ENCODE data around the gene B4GALT6.

Gene B4GALT6

GRCh38 chr18:31598021-31598805 is 86.2 kb downstream of the B4GALT6 start:
- in situ Hi-C loops (cut with MboI; ENCODE audit: low sequenced_read_pairs), result no loop called here

- in situ Hi-C loops (cut with MboI; ENCODE audit: low sequenced_read_pairs), result no loop called here
These were observed 88.1 kb downstream of the B4GALT6 start for GRCh38 chr18:31596081-31596872.

DNA sequence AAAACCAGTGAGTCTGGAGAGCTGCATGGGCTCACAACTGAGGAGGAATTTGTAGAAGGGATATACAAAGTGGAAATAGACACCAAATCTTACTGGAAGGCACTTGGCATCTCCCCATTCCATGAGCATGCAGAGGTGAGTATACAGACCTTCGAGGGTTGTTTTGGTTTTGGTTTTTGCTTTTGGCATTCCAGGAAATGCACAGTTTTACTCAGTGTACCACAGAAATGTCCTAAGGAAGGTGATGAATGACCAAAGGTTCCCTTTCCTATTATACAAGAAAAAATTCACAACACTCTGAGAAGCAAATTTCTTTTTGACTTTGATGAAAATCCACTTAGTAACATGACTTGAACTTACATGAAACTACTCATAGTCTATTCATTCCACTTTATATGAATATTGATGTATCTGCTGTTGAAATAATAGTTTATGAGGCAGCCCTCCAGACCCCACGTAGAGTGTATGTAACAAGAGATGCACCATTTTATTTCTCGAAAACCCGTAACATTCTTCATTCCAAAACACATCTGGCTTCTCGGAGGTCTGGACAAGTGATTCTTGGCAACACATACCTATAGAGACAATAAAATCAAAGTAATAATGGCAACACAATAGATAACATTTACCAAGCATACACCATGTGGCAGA is 89.1 kb downstream of the B4GALT6 start:
- in situ Hi-C loops (cut with MboI; ENCODE audit: low sequenced_read_pairs), result no loop called here

GRCh38 chr18:31592506-31593157 is 91.7 kb downstream of the B4GALT6 start:
- in situ Hi-C loops (cut with MboI; ENCODE audit: low sequenced_read_pairs), result no loop called here

DNA sequence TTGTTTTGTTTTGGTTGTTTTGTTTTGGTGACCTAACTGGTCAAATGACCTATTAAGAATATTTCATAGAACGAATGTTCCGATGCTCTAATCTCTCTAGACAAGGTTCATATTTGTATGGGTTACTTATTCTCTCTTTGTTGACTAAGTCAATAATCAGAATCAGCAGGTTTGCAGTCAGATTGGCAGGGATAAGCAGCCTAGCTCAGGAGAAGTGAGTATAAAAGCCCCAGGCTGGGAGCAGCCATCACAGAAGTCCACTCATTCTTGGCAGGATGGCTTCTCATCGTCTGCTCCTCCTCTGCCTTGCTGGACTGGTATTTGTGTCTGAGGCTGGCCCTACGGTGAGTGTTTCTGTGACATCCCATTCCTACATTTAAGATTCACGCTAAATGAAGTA is 92.8 kb downstream of the B4GALT6 start, which contains the start of gene TTR:
TSS of gene TTR (plus strand) at position 250 of the 400 bp plus-strand sequence. CDS start at position 276, 26 bp downstream.
- in situ Hi-C loops (cut with MboI; ENCODE audit: low sequenced_read_pairs), result no loop called here

DNA sequence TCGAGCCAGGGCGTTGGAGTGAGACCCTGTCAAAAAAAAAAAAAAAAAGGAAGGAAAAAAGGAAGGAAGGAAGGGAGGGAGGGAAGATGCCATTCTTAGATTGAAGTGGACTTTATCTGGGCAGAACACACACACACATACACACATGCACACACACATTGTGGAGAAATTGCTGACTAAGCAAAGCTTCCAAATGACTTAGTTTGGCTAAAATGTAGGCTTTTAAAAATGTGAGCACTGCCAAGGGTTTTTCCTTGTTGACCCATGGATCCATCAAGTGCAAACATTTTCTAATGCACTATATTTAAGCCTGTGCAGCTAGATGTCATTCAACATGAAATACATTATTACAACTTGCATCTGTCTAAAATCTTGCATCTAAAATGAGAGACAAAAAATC is 93.3 kb downstream of the B4GALT6 start:
- in situ Hi-C loops (cut with MboI; ENCODE audit: low sequenced_read_pairs), result no loop called here

DNA sequence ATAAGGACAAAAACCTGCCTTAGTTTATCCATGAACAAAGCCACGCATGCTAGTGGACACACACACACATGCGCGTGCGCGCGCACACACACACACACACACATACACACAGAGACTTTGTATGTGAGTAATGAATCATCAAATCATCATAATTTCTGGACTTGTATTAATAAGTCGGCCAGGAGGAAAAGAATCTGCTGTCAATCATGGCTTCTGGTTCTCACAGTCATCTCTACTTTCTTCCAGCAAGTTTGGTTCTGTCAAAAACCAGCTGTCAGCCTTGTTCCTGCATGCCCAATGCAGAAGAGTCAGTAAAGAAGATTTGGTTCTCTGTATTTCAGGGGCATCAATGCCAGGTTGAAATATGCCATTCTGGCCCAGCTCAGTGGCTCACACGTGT is 93.8 kb downstream of the B4GALT6 start:
- in situ Hi-C loops (cut with MboI; ENCODE audit: low sequenced_read_pairs), result no loop called here

DNA sequence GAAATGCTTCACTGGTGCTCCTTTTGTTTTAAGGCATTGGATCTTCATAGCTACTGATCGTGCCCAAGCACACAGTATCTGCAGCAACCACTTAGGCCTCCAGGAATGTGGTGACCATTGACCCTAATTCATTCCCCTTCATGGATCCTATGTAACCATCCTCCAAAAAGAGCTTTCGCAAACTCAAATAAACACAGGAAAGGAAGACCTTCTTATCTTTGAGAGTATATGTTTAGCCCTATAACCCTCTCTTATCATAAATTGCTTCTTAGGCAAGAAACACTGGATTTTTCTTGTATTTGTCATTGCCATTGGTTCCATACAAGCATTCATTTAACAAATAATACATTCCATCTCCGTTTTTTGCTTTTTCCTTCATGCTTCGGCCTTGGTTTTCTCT is 96.9 kb downstream of the B4GALT6 start:
- in situ Hi-C loops (cut with MboI; ENCODE audit: low sequenced_read_pairs), result no loop called here

DNA sequence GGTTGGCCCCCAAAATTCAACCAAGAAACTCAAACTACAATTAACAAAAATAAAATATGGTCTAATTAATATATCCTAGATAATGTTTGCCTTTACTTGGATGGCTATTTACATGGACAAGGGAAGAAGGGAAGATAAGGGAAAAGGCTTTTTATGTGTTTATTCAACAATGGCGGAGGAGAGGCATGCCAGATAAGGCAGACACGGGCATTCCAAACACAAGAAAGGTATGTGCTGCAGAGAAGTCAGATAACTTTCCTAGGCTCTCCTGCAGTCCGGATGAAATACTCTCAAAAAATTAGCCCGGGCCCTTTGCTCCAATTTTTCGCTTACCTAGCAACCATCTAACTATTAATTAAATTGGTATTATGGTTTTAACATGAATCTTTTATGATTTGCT is 97.8 kb downstream of the B4GALT6 start:
- in situ Hi-C loops (cut with MboI; ENCODE audit: low sequenced_read_pairs), result no loop called here

- in situ Hi-C loops (cut with MboI; ENCODE audit: low sequenced_read_pairs), result no loop called here
These were observed 98.4 kb downstream of the B4GALT6 start for GRCh38 chr18:31585991-31586390.

DNA sequence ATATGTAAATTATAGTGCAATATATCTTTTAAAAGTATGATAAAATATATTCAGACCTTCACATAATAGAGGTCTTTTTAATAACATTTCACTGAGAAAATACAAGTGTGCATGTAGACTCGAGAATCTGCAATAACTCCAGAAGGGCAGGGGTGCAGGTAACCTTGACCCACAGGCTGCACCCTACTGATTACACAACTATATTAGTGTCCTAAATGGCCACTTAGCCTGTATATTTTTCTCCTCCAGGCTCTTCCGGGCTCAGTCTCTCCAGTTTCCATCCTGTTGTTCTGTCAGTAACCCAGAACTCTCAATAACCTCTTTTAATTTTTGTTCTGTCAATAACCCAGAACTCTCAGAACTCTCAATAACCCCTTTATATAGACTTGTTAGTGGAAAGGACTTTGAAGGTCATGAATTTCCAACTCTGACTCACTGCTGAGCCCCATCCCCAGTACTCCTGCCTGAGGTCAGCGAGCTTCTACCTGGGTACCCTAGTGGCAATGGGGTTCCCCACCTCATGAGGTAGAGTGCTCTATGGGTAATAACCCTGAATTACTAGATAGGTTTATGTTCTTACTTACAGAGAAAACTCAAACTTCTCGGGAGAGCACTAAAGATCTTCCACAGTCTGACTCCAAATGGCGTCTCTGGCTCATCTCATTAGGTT is 101.1 kb downstream of the B4GALT6 start:
- in situ Hi-C loops (cut with MboI; ENCODE audit: low sequenced_read_pairs), result no loop called here

DNA sequence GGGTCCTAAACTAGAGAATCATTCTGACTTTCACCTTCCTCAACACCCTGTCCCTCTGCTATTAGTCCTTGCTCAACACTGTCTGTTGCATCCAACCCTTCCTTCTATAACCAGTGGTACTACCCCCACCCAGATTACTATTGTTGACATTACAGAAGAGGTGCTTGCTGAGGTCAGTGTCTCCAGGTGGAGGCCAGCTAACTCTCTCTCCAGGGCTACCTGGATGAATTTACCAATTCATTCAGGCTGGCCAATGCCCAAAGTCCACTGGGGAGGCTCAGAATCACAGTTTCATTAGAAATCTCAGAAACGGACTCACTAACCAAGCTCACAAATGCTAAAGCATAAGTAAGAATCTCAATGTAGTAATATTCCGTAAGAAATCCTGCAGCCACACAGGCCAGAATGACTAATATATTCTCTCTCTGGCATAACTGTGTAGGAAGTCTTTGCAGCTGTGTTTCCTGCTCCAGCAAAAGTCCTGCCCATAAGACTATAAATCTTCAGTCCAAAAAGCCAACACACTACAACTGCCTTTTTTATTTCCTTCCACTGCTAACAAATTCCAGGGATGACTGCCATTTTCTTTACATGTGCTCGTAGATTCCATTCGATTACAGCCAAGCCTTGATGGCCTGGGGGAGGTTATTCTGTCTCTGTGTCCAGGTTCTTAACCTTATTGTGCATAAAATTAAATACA is 102.7 kb downstream of the B4GALT6 start:
- in situ Hi-C loops (cut with MboI; ENCODE audit: low sequenced_read_pairs), result no loop called here

DNA sequence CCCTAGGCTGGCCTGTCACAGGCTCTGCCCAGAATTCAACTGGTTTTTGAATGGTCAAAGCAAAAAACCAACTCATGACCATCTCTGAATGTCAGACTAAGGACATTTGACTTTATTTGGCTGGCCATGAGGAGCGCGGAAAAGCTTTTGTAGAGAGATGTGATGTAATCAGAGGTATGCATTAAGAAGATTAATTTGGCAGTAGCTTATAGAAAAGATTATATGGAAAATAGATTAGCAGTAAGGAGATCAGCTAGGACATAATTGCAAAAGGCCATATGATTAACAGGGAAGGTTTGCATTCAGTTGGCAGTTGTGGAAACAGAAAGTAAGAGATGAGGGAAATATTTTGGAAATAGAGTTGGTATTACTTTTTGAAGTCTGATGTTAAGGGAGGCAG is 105.0 kb downstream of the B4GALT6 start:
- in situ Hi-C loops (cut with MboI; ENCODE audit: low sequenced_read_pairs), result no loop called here

DNA sequence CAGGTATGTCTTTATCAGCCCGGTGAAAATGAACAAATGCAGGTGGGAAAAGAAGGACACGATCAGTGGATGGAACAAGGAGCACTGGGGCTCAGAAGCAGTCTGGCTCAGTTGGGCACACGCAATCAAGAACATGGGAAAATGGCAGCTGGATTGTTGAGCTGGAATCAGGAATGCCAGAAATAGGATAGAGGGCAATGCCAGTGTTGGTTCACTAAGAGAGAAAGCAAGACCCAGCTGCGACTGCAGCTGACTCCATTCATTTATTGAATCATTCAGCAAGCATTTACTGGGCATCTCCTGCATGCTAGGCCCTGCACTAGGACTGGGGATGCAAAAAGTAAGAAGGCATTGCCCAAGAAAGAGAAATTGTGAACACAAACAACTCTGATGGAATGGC is 106.3 kb downstream of the B4GALT6 start:
- in situ Hi-C loops (cut with MboI; ENCODE audit: low sequenced_read_pairs), result no loop called here

- in situ Hi-C loops (cut with MboI; ENCODE audit: low sequenced_read_pairs), result no loop called here
These were observed 107.2 kb downstream of the B4GALT6 start for GRCh38 chr18:31577195-31577594.

- in situ Hi-C loops (cut with MboI; ENCODE audit: low sequenced_read_pairs), result no loop called here
These were observed 107.7 kb downstream of the B4GALT6 start for GRCh38 chr18:31576670-31577069.

- in situ Hi-C loops (cut with MboI; ENCODE audit: low sequenced_read_pairs), result no loop called here
These were observed 108.7 kb downstream of the B4GALT6 start for GRCh38 chr18:31575515-31576257.

- in situ Hi-C loops (cut with MboI; ENCODE audit: low sequenced_read_pairs), result no loop called here
These were observed 110.0 kb downstream of the B4GALT6 start for GRCh38 chr18:31574359-31574758.

Measured in hTERT RPE-1 (cell line).